Uterus (tissue), 4 donors: ENCODE results near the gene SNCAIP. TPM values are rescaled to one million over a fixed set of nuclear protein-coding genes. Genes with fewer than 3 reads are reported as not detected.

Source experiments
- DNase-seq, 2 donors: peaks; one replicate each; pipeline ENCODE4 v3.0.0-alpha.2; 2019 to 2020
- H3K27ac ChIP-seq, 2 donors: fragments of 200-600 bp; sonication (generic); 1 replicate in 1 of 2; 2 replicates in 1 of 2; pipeline ENCODE4 v1.5.1; 2016 to 2018
- H3K27me3 ChIP-seq, 2 donors: fragments of 200-600 bp; sonication (generic); one replicate each; pipeline ENCODE4 v1.5.1; 2018 to 2019; ENCODE audit warnings: control low read depth in 1 of 2
- H3K36me3 ChIP-seq, 2 donors: fragments of 200-600 bp; sonication (generic); one replicate each; pipeline ENCODE4 v1.5.1; 2019; ENCODE audit warnings: control low read depth in 1 of 2
- H3K4me1 ChIP-seq, 2 donors: fragments of 200-600 bp; sonication (generic); one replicate each; pipeline ENCODE4 v1.5.1; 2018 to 2019; ENCODE audit warnings: control low read depth in 1 of 2
- H3K4me3 ChIP-seq, 2 donors: fragments of 200-600 bp; sonication (generic); 1 replicate in 1 of 2; 2 replicates in 1 of 2; pipeline ENCODE4 v1.5.1; 2018 to 2019; ENCODE audit warnings: mild to moderate bottlenecking in 1 of 2
- H3K9me3 ChIP-seq, 2 donors: fragments of 200-600 bp; sonication (generic); one replicate each; pipeline ENCODE4 v1.5.1; 2019; ENCODE audit warnings: control low read depth in 1 of 2
- CTCF ChIP-seq, 4 experiments: fragments of 200-600 bp in 2 of 4; fragments of 450-650 bp in 2 of 4; sonication (generic) in 2 of 4; IDR thresholded peaks; one replicate each; pipeline ENCODE4 v1.5.1; 2016 to 2019; ENCODE audit warnings: antibody characterized with exemption in 4 of 4, mild to moderate bottlenecking in 2 of 4, moderate library complexity in 1 of 4
- POLR2A ChIP-seq, 2 donors: fragments of 450-650 bp; IDR thresholded peaks; one replicate each; pipeline ENCODE4 v1.6.1; 2016; ENCODE audit warnings: antibody characterized with exemption in 2 of 2, mild to moderate bottlenecking in 1 of 2, moderate library complexity in 1 of 2
- intact Hi-C: fragments of 100-400 bp; cut with DNase I; formaldehyde crosslinking; loops from one replicate; pipeline ENCODE4 v1.15.1; 2023; ENCODE audit warnings: low total_unique reads
- total RNA-seq, 4 donors: library from RNA; depleted of rRNA in 3 of 4; stranded (reverse); fragments of >200 nt in 3 of 4; gene quantifications; one replicate each; pipeline versions ENCODE4 v1.1.0 to v1.2.4, GENCODE V29; 2014 to 2023
- donor health status: DM: yes; HTN: yes; CAD: no.

SNCAIP gene
- total RNA-seq, 4 donors from 2014 or later, result 15.3 to 104 (median 35.0) TPM

GRCh38 chr5:122415030-122415800 lies 103.2 kb downstream of the SNCAIP start:
- Histone ChIP-seq H3K27ac (peak overlapping the region in 1 of 2 donors; percentile 5), H3K27me3 (no peaks in the 10 kb centered on the region), H3K4me3 (no peak overlapping the region), H3K9me3 (no peaks in the 10 kb centered on the region), H3K36me3 (no peaks in the 10 kb centered on the region), H3K4me1 (no peaks in the 10 kb centered on the region)
- DNase-seq, result peak; percentile 66 to 70
- intact Hi-C loops, result loop anchor here (5.0 kb wide), 1 partner anchor 218 kb away; no protein-coding TSS in a partner anchor
- TF ChIP-seq CTCF (IDR thresholded peaks at IDR 0.05) (peak; percentile 75 to 84 (median 77)), POLR2A (IDR thresholded peaks at IDR 0.05) (no peak)

- intact Hi-C loops, result loop anchor here (5.0 kb wide), 1 partner anchor 218 kb away; no protein-coding TSS in a partner anchor
- no peak overlapping the region for H3K4me3 ChIP-seq
- no peaks in the 10 kb centered on the region for H3K27me3 ChIP-seq
- TF ChIP-seq POLR2A (IDR thresholded peaks at IDR 0.05) (no peak), CTCF (IDR thresholded peaks at IDR 0.05) (no peak)
- H3K36me3 ChIP-seq, result no peaks in the 10 kb centered on the region
- H3K4me1 ChIP-seq, result no peaks in the 10 kb centered on the region
- DNase-seq, result no peak
- no peaks in the 10 kb centered on the region for H3K9me3 ChIP-seq
- H3K27ac ChIP-seq, result no peak overlapping the region
These were observed 103.7 kb downstream of the SNCAIP start for GRCh38 chr5:122415801-122416120.

- TF ChIP-seq CTCF (IDR thresholded peaks at IDR 0.05) (no peak), POLR2A (IDR thresholded peaks at IDR 0.05) (no peak)
- Histone ChIP-seq H3K27ac (no peak overlapping the region), H3K27me3 (no peaks in the 10 kb centered on the region), H3K9me3 (no peaks in the 10 kb centered on the region), H3K4me3 (no peak overlapping the region), H3K4me1 (no peaks in the 10 kb centered on the region), H3K36me3 (no peaks in the 10 kb centered on the region)
- intact Hi-C loops, result loop anchor here (5.0 kb wide), 1 partner anchor 222 kb away; no protein-coding TSS in a partner anchor
- DNase-seq, result no peak
These were observed 107.3 kb downstream of the SNCAIP start for GRCh38 chr5:122419142-122419894.

GRCh38 chr5:122420091-122420490 lies 108.1 kb downstream of the SNCAIP start:
- Histone ChIP-seq H3K36me3 (no peaks in the 10 kb centered on the region), H3K4me3 (no peak overlapping the region), H3K9me3 (no peaks in the 10 kb centered on the region), H3K4me1 (no peaks in the 10 kb centered on the region), H3K27me3 (no peaks in the 10 kb centered on the region), H3K27ac (no peak overlapping the region)
- intact Hi-C loops, result no loop called here
- no peak for TF ChIP-seq CTCF (IDR thresholded peaks at IDR 0.05)
- no peak for TF ChIP-seq POLR2A (IDR thresholded peaks at IDR 0.05)
- DNase-seq, result no peak
